ENCODE results near the gene ADCY7. TPM values are rescaled to one million over a fixed set of nuclear protein-coding genes. Genes with fewer than 3 reads are reported as not detected.

Gene ADCY7
- total RNA-seq, 1 experiment from 2014 or later = 53.7 TPM

DNA sequence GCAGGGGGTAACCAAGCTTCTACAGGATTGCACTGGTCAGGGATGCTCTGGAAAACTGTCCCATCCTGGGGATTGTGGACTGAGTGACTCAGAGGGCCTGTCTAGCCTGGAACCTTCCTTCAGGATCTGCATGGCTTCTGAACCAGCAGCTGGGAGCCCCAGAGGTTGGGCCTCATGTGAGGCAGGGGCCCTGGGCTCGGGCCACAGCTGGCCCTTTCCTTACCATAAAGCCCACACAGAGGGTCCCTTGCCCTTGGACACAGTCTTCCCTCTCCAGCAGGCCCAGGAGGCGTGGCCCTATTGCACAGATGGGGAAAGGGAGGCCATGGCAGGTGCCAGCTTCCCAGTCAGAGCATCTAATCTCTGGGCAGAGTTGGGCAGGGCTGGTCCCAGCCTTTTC is 30.5 kb downstream of the ADCY7 start:
- no peak for DNase-seq (ENCODE audit: low read depth)

DNA sequence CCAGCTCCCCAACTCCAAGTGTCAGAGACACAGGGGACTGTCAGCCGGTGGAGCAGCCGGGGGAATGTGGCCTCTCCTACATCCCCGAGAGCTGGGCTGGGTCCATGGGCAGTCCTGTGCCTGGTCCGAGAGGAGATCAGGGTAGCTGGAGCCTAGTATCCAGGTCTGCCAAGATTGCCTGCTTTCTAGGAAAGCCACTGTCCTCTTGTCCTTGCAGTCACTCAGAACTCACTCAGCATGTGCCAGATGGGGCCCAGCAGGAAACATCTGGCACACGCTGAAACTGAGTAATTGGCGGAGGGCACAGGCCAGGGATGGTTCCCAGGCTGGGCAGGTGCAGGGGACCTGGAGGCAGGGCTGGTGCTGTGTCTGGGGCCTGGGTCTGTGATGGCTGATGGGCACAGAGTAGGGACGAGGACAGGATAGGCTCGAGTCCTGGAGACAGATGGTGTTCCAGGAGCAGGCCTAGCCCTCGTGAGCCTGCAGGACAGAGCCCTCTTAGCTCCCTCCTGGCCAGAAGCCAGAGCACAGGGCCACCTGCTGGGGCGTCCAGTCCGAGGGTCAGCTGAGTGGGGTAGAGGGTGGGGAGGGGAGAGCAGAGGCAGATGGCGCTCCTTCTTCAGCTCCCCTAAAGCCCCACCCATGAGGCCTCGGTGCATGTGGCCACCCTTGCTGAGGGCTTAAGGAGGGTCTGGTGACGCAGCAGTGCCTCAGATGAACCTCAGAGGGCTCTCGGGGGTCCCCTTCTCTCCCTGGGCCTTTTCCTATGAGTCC is 31.1 kb downstream of the ADCY7 start:
- no peak for DNase-seq (ENCODE audit: low read depth)

DNA sequence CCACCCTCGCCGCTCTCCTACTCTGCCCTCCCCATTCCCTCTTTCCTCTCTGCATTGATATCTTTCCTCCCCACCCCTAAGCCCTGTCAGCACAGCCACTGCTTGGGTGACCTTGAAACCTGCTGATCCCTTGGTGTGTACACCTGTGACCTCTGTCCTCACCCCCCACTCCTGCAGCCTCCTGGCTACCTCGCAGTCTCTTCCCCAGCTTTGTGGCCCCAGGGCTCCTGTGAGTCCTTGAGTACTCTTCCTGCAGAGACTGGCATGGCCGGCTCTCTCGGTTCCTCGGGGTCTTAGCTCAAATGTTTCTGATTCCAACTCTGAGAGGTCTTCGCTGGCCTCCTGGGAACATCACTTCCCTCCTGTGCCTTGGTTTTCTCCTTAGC is 31.7 kb downstream of the ADCY7 start:
- no peak for DNase-seq (ENCODE audit: low read depth)

DNA sequence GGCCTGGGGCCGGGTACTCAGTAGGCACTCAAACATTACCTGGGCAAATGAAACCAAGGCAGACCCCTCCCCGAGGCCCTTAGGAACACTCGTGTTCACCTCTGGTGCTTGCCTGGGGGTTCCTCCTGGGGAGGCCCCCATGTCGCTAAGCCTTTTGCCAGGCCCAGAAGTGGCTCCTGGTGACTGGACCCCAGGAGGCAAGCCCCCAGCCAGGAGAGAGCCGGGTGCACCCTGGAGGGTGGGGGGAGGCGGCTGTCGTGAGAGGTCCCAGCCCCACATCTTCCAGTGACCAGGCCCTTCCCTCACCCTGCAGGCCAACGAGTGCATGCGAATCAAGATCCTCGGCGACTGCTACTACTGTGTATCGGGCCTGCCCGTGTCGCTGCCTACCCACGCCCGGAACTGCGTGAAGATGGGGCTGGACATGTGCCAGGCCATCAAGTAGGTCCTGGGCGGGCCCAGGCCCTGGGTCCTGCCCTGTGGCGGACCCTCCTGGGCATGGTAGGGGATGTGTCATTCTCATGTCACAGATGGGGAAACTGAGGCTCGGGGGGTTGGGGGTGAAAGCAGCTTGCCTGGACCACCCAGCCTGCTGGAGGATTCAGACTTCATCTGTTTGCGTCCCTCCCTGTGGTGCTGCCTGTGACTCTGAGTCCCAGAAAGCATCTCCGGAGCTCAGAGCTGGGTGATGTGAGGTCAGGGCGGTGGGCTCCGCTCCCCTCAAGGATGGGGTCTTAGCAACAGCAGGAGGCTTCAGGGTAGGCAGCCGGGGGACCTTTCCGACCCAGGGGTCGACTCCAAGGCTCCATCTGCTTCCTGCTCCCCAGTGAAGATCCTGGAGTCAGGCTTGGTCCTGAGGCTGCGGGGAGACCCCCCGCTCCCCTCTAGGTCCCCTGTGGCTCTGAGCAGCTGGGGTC is 32.5 kb downstream of the ADCY7 start:
- no peak for DNase-seq (ENCODE audit: low read depth)

DNA sequence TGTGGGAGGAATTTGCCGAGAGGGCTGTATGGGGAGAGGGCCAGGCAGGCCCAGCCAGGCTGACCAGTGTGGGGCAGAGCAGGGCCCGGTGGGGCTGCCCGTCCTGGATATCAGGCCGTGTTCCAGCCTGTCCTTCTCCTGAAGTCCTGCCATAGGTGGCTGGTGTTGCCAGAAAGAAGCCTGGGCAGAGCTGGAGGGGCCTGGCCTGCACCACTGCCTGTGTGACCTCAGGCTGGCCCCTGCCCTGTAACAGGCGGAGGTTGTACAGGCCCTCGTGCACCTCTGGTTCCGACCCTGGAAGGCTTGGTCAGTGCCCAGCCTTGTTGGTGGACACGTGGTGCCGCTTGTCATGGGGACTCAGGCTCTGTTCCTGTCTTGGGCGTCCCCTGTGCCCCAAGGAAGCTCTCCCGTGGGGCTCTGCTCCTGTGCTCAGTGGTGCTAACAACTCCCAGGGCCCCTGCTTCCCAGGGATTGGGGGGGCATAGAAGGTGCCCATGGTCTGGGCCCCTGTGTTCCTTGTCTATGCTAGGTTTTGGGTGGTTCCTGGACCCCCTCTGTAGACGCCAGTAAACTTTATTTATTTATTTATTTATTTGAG is 33.3 kb downstream of the ADCY7 start:
- DNase-seq (ENCODE audit: low read depth) = no peak

DNA sequence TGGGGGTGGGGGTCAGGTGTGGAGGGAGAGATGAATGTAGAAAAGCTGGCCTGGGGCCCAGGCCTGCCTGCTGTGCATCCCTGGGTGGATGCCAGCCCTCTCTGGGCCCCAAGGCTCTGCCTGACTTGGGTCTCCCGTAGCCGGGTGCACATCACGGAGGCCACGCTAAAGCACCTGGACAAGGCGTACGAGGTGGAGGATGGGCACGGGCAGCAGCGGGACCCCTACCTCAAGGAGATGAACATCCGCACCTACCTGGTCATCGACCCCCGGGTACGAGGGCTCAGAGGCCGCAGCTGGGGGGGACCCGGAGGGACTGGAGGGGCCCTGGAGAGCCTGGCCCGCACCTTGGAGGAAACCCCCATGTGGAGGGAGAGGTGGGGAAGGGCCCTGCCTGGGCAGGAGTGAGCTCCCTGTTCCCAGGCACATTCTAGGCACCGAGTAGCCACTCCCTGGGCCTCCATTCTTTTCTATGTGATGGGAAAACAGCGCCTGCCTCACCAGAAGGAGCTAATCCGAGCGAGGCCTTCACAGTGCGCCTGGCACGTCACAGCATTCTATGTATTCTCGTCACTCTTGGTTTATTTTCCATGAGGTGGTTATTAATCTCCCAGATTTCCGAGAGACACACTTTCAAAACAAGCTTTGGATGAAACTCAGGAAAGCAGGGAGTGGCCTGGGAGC is 34.7 kb downstream of the ADCY7 start:
- DNase-seq (ENCODE audit: low read depth) = no peak

DNA sequence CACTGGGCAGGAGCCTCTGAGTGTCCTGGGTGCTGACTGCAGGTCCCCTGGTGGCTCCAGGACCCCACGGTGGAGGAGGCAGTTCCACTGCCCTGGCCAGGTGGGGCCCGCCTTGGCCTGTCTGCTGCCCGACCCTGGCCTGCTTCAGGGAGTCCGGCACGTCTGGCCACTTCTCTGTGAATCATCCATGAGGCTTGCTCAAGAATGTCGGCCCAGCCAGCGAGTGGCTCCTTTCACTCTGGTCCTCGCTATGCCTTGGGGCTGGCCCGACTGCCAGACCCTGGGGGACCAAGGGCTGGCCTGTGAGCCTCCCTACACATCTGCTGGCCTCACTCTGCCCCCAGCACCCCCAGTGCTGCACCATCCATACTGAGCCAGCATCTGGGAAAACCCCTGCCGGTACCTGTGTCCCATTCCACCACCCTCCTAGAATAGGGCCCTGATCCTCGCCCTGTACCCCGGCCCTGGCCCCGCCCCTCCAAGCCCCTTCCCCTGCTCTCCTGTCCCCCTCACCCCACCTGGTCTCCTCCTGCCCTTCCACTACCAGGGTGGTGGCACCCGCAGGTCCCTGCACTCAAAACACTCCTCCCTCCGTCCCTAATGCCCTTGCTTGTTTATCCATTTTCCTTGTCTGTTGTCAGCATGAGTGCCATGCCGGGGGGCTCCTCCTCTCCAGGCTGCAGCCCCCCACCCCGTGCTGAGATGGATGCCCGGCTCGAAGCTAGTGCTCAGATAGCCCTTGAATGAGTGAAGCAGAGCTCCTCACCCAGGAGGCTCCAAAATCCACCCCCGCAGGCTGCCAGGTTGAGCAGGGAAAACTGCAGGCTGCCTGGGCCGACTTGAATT is 35.5 kb downstream of the ADCY7 start:
- DNase-seq (ENCODE audit: low read depth) = peak; percentile 21

DNA sequence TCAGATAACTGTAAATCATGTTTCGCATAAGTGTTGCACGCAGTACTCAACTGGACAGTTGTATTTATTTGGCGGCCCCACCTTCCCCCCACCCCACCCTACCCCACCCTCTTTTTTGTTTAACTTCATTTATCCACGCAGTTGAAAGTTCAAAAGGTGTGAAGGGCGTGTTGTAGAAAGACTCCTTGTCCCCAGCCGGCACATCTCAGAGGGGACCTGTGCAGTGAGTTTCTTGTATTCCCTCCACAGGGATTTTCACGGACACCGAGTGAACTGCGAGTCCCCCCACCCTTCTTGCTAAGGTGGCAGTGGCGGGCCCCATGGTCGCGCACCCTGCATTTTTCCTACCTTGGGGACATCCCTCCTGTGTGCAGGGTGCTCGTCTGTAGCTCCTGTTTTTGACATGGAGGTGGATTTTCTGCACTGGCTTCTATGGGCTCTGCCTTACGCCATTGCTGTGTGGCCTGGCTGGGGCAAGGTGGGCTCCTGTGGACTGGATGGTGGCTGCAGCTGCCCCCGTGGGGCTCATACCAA is 36.2 kb downstream of the ADCY7 start:
- DNase-seq (ENCODE audit: low read depth) = no peak

DNA sequence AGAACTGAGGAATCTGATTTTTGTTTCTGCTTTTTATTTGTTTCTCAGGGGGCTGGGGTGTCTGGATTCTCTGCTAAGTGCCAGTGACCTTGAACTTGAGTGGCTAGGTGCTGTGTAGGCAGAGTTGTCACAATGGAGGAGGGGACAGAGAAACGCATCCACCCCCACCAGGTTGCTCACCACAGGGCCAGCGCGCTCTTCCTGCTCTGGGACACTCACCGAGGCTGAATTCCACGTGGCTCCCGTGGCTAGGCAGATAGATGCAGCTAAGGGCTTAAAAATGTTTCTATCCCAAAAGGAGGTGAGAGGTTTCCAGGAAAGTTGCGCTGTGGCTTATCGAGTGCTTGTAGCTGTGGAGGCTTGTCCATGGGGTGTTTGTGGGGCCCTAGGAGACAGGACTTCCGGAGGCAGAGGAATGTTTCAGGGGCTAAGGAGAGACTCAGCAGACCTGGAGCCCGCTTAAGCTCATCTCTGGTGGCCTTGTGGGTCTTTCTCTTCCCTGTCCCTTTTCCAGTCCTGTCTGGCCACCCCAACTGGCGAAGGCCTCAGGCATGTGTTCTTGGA is 36.8 kb downstream of the ADCY7 start:
- no peak for DNase-seq (ENCODE audit: low read depth)

DNA sequence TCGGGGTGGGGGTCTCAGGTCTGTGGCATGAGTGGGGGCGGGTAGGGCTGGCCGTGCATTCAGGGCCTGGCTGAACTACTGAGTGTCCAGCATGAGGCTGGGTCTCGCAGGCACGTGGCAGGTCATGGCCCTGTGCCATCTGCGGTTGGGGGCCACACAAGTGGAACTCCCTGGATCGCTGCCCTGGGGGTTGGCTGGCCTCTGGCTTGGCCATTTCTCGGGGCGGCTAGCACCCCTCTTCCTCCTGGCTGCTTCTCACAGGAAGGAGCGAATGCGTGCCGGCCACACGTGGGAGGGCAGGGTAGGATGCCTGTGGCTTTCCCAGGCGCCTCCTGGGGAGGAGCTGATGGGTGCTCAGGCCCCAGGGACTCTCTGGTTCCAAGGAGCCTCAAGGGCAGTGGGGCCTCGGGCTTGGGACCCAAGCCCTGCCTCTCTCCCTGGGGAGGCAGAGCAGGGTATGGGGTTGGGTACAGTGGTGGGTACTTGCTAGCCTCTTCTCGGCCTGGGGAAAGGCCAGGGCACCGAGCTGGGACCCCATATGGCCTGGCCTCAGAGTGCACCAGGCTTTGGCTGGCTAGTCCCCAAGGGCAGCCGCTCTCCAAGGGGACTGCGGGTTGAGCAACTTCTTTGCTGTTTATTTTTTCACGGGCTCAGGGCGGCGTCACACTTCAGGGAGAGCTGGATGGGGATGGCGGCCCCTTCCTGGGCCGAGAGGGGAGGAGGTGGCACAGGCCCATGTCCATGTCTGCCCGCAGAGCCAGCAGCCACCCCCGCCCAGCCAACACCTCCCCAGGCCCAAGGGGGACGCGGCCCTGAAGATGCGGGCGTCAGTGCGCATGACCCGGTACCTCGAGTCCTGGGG is 37.5 kb downstream of the ADCY7 start:
- DNase-seq (ENCODE audit: low read depth) = no peak

DNA sequence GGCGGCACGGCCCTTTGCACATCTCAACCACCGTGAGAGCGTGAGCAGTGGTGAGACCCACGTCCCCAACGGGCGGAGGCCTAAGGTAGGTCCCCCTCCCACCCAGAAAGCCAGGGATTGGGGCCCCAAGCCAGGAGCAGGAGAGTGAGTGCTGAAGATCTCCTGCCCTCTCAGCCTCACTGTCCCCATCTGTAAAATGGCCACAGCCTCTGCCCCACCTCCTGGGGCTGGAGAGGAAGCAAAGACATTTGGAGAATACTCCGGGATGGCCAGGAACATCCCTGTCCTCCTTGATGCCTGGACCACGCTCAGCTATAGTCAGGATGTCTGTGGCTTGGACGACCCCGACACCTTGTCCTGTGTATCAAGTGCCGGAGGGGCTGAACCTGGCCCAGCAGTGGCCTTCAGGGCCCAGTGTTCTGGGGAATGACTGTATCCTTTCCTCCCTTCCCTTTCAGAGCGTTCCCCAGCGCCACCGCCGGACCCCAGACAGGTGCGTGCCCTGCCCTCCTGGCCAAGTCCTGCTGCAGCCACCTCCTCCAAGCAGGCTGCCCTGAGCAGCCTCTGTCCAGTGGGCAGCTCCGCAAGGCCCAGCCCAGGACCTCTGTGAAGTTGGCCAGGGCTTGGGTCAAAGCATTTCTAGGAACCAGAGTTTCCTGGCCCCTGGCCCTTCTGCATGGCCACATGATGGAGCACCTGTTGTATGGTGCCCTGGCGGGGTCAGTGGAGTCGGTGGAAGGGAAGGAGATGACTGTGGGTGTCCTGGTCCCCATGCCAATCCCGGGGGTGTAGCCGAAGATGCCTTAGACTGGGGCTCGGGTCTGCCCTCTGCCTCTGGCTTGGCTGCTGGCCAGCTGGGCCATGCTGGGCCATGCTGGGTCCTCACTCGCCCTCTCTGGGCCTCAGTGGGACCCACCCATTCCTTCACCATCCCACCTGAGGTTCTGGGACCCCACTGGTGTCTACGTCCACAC is 38.4 kb downstream of the ADCY7 start:
- no peak for DNase-seq (ENCODE audit: low read depth)

DNA sequence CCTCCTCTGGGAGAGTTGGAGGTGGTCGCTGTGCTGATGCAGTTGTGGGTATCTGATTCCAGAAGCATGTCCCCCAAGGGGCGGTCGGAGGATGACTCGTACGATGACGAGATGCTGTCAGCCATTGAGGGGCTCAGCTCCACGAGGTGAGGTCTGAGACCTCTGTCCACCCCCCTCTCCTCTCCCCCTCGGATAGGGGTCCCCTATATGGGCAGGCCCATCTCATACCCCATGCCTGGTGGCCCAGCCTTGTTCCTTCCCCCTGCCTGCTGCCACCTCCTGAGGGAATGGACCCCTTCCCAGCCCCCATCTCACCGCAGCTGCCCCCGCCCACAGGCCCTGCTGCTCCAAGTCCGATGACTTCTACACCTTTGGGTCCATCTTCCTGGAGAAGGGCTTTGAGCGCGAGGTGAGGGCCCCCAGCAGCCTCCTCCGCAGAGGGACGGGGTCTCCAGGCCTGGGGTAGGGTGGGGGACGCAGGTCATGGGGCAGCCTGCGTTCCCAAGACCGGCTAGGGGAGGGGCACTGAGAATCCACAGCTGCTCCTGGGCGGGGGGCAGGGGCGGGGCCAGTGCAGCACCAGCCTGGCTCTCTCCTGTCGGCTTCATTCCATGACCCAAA is 39.2 kb downstream of the ADCY7 start:
- no peak for DNase-seq (ENCODE audit: low read depth)

DNA sequence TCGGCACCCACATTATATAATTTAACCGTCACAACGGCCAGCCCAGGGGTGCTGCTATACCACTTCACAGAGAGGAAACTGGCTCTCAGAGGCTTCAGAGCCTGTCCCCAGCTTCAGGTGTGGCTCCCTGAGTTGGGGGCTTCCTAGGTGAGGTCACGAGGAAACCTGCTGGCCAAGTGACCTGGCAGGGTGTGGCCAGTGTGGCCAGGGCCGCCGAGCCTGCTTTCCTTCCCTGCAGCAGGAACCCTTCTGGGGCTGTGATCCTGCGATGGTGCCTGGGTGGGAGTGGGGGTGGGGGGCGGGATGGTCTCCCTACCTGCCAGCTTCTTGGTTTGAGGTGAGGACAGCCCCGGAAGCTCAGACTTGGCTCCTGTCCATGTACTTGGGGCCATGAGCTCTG is 39.9 kb downstream of the ADCY7 start:
- no peak for DNase-seq (ENCODE audit: low read depth)

DNA sequence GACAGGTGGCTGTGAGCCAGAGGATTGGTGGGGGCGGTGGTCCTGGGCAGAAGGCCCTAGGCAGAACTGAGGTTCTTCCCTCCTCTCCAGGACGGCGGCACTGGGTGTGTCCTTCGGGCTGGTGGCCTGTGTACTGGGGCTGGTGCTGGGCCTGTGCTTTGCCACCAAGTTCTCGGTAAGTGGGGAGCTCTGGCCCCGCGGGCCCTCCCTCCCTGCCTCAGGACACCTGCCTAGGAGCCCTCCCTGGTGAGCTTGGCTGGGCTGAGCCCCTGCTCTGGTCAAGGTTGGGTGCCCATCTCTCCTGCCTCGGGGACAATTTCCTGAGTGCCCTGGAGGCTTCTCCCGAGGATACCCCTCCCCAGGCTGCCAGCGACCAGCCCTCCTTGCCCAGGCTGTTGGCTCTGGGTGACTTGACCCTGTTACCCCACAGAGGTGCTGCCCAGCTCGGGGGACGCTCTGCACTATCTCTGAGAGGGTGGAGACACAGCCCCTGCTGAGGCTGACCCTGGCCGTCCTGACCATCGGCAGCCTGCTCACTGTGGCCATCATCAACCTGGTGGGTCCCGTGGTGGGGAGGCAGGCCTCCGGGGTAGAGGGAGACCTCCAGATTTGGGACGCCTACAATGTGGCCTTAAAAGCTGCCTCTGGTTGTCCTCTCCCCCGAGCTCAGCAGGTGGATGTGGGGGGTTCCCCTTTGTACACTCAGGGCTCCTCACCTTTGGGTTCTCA is 42.0 kb downstream of the ADCY7 start:
- no peak for DNase-seq (ENCODE audit: low read depth)

DNA sequence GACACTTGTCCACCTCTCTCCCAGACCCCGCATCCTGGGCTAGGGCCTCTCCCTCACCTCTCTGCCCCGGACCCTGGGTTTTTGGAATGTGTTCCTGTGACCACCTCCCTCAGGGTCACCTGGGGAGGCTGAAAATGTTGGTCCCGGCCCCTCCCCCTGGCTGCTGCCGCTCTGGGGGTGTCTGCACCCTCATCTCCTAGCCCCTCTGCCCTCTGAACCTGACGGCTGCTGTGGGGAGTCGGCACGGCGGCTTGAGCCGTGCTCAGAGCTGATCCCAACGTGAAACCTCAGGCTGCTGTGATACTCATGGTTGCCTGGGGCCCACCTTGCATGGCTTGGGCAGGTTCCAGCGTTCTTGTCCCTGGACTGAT is 42.8 kb downstream of the ADCY7 start:
- no peak for DNase-seq (ENCODE audit: low read depth)

DNA sequence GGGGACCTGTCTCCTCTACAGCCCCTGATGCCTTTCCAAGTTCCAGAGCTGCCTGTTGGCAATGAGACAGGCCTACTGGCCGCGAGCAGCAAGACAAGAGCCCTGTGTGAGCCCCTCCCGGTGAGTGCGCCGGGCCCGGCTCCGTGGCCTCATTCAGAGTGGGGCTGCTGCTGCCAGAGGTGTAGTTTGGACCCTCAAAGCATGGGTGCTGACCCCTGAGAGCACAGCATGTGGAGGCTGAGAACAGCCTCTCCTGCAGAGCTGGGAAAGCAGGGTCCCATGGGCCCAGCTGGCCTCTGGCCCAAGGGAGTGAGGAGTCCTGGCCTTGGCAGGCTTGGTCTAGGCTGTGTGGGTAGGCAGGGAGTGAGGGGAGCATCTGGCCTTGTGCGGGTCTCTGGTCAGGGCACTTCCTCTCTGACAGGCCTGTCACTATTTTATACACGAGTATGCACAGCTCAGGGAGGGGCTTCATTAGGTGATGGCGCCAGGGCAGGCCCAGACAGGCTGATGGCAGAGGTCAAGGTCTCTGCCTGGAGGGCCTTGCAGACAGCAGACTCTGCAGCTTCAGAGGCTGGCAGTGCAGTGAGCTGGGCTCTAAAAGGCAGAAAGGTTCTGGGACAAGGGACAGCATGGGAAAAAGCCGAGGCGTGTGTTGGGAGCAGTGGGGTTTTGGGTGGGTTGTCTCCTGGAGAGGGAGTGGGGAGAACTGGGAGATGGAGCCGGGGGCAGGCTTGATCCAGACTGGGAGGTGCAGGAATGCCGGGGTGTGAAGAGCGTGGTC is 43.4 kb downstream of the ADCY7 start:
- DNase-seq (ENCODE audit: low read depth) = no peak

Measured in HT1080 (cell line).